ENCODE measurements around the gene SDK1.

The SDK1 gene

GRCh38 chr7:3648276-3648675 lies 347.2 kb downstream of the SDK1 start:
- TF ChIP-seq, protein P1, sequence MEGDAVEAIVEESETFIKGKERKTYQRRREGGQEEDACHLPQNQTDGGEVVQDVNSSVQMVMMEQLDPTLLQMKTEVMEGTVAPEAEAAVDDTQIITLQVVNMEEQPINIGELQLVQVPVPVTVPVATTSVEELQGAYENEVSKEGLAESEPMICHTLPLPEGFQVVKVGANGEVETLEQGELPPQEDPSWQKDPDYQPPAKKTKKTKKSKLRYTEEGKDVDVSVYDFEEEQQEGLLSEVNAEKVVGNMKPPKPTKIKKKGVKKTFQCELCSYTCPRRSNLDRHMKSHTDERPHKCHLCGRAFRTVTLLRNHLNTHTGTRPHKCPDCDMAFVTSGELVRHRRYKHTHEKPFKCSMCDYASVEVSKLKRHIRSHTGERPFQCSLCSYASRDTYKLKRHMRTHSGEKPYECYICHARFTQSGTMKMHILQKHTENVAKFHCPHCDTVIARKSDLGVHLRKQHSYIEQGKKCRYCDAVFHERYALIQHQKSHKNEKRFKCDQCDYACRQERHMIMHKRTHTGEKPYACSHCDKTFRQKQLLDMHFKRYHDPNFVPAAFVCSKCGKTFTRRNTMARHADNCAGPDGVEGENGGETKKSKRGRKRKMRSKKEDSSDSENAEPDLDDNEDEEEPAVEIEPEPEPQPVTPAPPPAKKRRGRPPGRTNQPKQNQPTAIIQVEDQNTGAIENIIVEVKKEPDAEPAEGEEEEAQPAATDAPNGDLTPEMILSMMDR (IDR thresholded peaks at IDR 0.05; ENCODE audit: insufficient read depth, low read depth, low read length, missing control alignments), result no peak
- H3K4me3 ChIP-seq (ENCODE audit: low read length), result no peak overlapping the region
- peak; percentile 65 for DNase-seq (ENCODE audit: low read depth)

GRCh38 chr7:3649250-3649649 lies 348.2 kb downstream of the SDK1 start:
- H3K4me3 ChIP-seq (ENCODE audit: low read length), result no peak overlapping the region
- TF ChIP-seq, protein P1 (IDR thresholded peaks at IDR 0.05; ENCODE audit: insufficient read depth, low read depth, low read length, missing control alignments), result no peak
- peak; percentile 18 for DNase-seq (ENCODE audit: low read depth)

- DNase-seq (ENCODE audit: low read depth), result peak; percentile 7
- TF ChIP-seq, protein P1 (IDR thresholded peaks at IDR 0.05; ENCODE audit: insufficient read depth, low read depth, low read length, missing control alignments), result no peak
These were observed 348.8 kb downstream of the SDK1 start for GRCh38 chr7:3649678-3650440.

GRCh38 chr7:3650844-3651243 lies 349.8 kb downstream of the SDK1 start:
- DNase-seq (ENCODE audit: low read depth), result peak; percentile 51

More at GRCh38 chr7:3649678-3650440, 348.8 kb downstream of the SDK1 start:
- H3K4me3 ChIP-seq (ENCODE audit: low read length), result no peak overlapping the region

DNA sequence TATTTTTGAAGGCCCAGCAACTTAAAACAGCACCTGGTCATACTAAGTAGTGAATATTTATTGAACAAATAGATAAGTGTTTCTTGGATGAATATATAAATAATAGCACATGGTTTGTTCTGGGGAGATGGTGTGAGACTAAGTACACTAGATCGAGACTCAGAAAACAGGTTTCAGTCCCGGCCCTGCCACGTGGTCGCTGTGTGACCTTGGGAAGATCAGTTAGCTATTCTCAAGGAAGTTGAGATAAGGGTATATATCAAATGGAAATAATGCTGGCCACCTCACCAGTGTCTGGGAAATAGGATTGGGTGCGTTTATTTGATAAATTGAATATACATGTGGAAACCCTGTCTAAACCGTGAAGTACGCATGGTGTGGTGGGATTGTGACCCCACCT lies 354.6 kb downstream of the SDK1 start:
- no peak overlapping the region for H3K4me3 ChIP-seq (ENCODE audit: low read length)
- no peak for DNase-seq (ENCODE audit: low read depth)
- TF ChIP-seq, protein P1 (IDR thresholded peaks at IDR 0.05; ENCODE audit: insufficient read depth, low read depth, low read length, missing control alignments), result no peak

More at GRCh38 chr7:3650844-3651243, 349.8 kb downstream of the SDK1 start:
- H3K4me3 ChIP-seq (ENCODE audit: low read length), result no peak overlapping the region
- TF ChIP-seq, protein P1 (IDR thresholded peaks at IDR 0.05; ENCODE audit: insufficient read depth, low read depth, low read length, missing control alignments), result no peak

DNA sequence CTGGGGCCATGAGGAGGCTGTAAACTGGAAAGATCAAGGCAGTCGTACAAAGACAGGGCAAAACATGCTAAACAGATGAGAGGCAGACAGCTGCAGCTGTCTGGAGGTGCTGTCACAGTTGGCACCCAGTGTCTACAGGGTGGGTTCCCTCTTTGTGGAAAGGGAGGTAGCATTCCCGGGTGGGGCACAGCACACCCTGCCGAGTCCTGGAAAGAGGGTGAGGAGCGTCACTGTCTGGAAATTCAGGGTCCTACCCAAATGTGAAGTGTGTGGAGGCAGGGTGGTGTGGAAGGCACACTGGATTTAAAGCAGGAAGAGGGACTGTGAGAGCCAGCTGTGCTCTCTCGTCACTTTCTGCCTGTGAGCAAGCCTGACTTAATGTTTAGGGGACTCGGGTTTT lies 356.2 kb downstream of the SDK1 start:
- TF ChIP-seq, protein P1 (IDR thresholded peaks at IDR 0.05; ENCODE audit: insufficient read depth, low read depth, low read length, missing control alignments), result no peak
- no peak overlapping the region for H3K4me3 ChIP-seq (ENCODE audit: low read length)
- DNase-seq (ENCODE audit: low read depth), result no peak

GRCh38 chr7:3668743-3669142 lies 367.7 kb downstream of the SDK1 start:
- DNase-seq (ENCODE audit: low read depth), result no peak
- no peak overlapping the region for H3K4me3 ChIP-seq (ENCODE audit: low read length)
- TF ChIP-seq, protein P1 (IDR thresholded peaks at IDR 0.05; ENCODE audit: insufficient read depth, low read depth, low read length, missing control alignments), result no peak
